OCI-LY7 (cell line): ENCODE measurements around the gene DGCR2.

Experiments
- CTCF ChIP-seq: fragments of 200-600 bp; sonication (generic); conservative IDR thresholded peaks from 2 replicates; pipeline ENCODE4 v1.5.1; 2014; ENCODE audit warnings: mild to moderate bottlenecking, antibody characterized with exemption, low read length, moderate library complexity, mixed read lengths
- EZH2phosphoT487 ChIP-seq: fragments of 200-600 bp; sonication (generic); IDR thresholded peaks from 2 replicates; pipeline ENCODE4 v1.6.1; 2018; ENCODE audit warnings: low read depth, borderline replicate concordance, mild to moderate bottlenecking, mixed run types, antibody characterized with exemption, low read length, moderate library complexity, mixed read lengths

GRCh38 chr22:18999008-18999407 is 123.2 kb downstream of the DGCR2 start:
- peak; percentile 70 for TF ChIP-seq CTCF
- TF ChIP-seq EZH2phosphoT487, result no peak
